ENCODE measurements around the gene ATP8A2. TPM values are rescaled to one million over a fixed set of nuclear protein-coding genes. Genes with fewer than 3 reads are reported as not detected.

ATP8A2 gene
- total and polyA plus RNA-seq, 9 of the 15 experiments (the other 6 are each of a cell fraction or from before 2014, with no cell fraction given): under 0.01 to 0.33 (median 0.06) TPM; not detected in 4

GRCh38 chr13:25380082-25380481 is 8.3 kb downstream of the ATP8A2 start (continued):
- TF ChIP-seq ZNF318 (IDR thresholded peaks at IDR 0.05; ENCODE audit: borderline replicate concordance in 1 of 2, low read depth in 1 of 2) (no peak), ZNF507 (tag; conservative IDR thresholded peaks at IDR 0.05) (no peak), ASH1L (IDR thresholded peaks at IDR 0.05; ENCODE audit: borderline replicate concordance, low read depth, partially characterized antibody) (no peak), NFE2 (IDR thresholded peaks at IDR 0.05; ENCODE audit: low read depth) (peak; percentile 93), MGA (IDR thresholded peaks at IDR 0.05) (peak; percentile 93), CBFB (CRISPR knock-in tag; IDR thresholded peaks at IDR 0.05) (no peak)

Measured in K562 (cell line).